HepG2 (cell line): ENCODE measurements around the gene CMPK2. TPM values are rescaled to one million over a fixed set of nuclear protein-coding genes. Genes with fewer than 3 reads are reported as not detected.

ENCODE experiments used
- polyA plus RNA-seq, 8 experiments: library from polyadenylated mRNA; depleted of rRNA in 3 of 8; stranded (reverse) in 7 of 8; unstranded in 1 of 8; fragments of >200 nt; fragmentation: Illumina TruSeq in 4 of 8; extraction: Trizol in 4 of 8; gene quantifications; 2 replicates each; pipeline versions ENCODE4 v1.2.1 to v1.2.3, GENCODE V29; 2011 to 2016; ENCODE audit warnings: low read depth in 4 of 8, missing spikeins in 1 of 8, mixed read lengths in 1 of 8; ENCODE audit not compliant: insufficient read depth in 1 of 8
- total RNA-seq, 5 experiments: library from RNA; depleted of rRNA; stranded (reverse); fragments of >200 nt; fragmentation: Illumina TruSeq; extraction: Trizol; gene quantifications; 2 replicates each; pipeline ENCODE4 v1.2.3, GENCODE V29; 2016; ENCODE audit warnings: low read depth in 1 of 5

Gene CMPK2
- total and polyA plus RNA-seq, 2 of the 13 experiments (the other 11 are each of a cell fraction or from before 2014, with no cell fraction given): 0.04 to 1.0 TPM

Other genes with a start within 250 kb of the CMPK2 start
- 0.06 and 0.11 TPM in 2 replicates for gene RSAD2, start 11.9 kb upstream of the CMPK2 start, total RNA-seq (2016; rRNA removed; fragmentation: Illumina TruSeq; extraction: Trizol)
- gene RSAD2, start 11.9 kb upstream of the CMPK2 start, polyA plus RNA-seq (2011; rRNA removed): not detected in 2 replicates
- gene RNF144A, start 51.5 kb upstream of the CMPK2 start, total RNA-seq (2016; rRNA removed; fragmentation: Illumina TruSeq; extraction: Trizol): 16.5 and 20.8 TPM in 2 replicates
- gene RNF144A, start 51.5 kb upstream of the CMPK2 start, polyA plus RNA-seq (2011; rRNA removed): 13.2 and 13.9 TPM in 2 replicates